Aorta (tissue), 5 donors: Measurements from ENCODE around the gene EVX2. TPM values are rescaled to one million over a fixed set of nuclear protein-coding genes. Genes with fewer than 3 reads are reported as not detected.
A peak's percentile ranks its signal among the peaks of the same experiment; 100 is the strongest.

Experiments
- ATAC-seq: fragments of 200-7000 bp; cut with Tn5 transposase; one replicate; pipeline ENCODE4 v1.9.1; 2022; ENCODE audit warnings: moderate library complexity; ENCODE audit not compliant: low FRiP score
- DNase-seq, 2 donors: peaks; one replicate each; pipeline ENCODE4 v3.0.0-alpha.2; 2020
- H3K27ac ChIP-seq, 2 donors: one replicate each; pipeline ENCODE4 v1.5.1; 2013; ENCODE audit warnings: low read length in 2 of 2, mild to moderate bottlenecking in 2 of 2, moderate library complexity in 2 of 2, control low read depth in 1 of 2, inconsistent platforms in 1 of 2, low read depth in 1 of 2
- H3K27me3 ChIP-seq, 2 donors: one replicate each; pipeline ENCODE4 v1.6.1; 2013; ENCODE audit warnings: control low read depth in 1 of 2, low read length in 1 of 2, mild to moderate bottlenecking in 1 of 2, moderate library complexity in 1 of 2; ENCODE audit not compliant: insufficient read depth in 2 of 2, control insufficient read depth in 1 of 2
- H3K36me3 ChIP-seq, 2 donors: one replicate each; pipeline ENCODE4 v1.6.1; 2013; ENCODE audit warnings: control low read depth in 1 of 2, low read length in 1 of 2, mild to moderate bottlenecking in 1 of 2; ENCODE audit not compliant: insufficient read depth in 2 of 2, control insufficient read depth in 1 of 2
- H3K4me1 ChIP-seq, 2 donors: one replicate each; pipeline ENCODE4 v1.6.1; 2013; ENCODE audit warnings: low read length in 2 of 2, control low read depth in 1 of 2, mild to moderate bottlenecking in 1 of 2, moderate library complexity in 1 of 2; ENCODE audit not compliant: insufficient read depth in 2 of 2, control insufficient read depth in 1 of 2
- H3K4me3 ChIP-seq, 2 donors: one replicate each; pipeline ENCODE4 v1.5.1; 2013; ENCODE audit warnings: low read length in 2 of 2, control low read depth in 1 of 2, mild to moderate bottlenecking in 1 of 2
- H3K9me3 ChIP-seq: one replicate; pipeline ENCODE4 v1.6.1; 2013; ENCODE audit warnings: mild to moderate bottlenecking, low read length; ENCODE audit not compliant: control insufficient read depth
- WGBS, 2 donors: extraction: QIAGEN DNeasy Blood & Tissue Kit; methylation state at CpG; one replicate each; pipeline ENCODE4 v1.1.7; 2013; 5-methylcytosine and 5-hydroxymethylcytosine counted together
- intact Hi-C, 2 donors: fragments of 100-400 bp; cut with DNase I; formaldehyde crosslinking; loops; one replicate each; pipeline versions ENCODE4 v1.14.2 to v1.15.0; 2022
- polyA plus RNA-seq, 2 donors: library from polyadenylated mRNA; stranded (reverse); fragments of 200-250 nt; gene quantifications; one replicate each; pipeline ENCODE4 v1.2.3, GENCODE V29; 2013
- total RNA-seq, 2 donors: library from RNA; stranded (reverse); fragmentation: NEBNext Ultra II Directional; extraction: Animal tissue kit (Norgen Biotek cat#: 25700); gene quantifications; one replicate each; pipeline ENCODE4 v1.2.1, GENCODE V29; 2021
- donor health status: healthy with polysubstance abuse.
- donor health status: Bipolar disorder and iron deficiency.
- donor health status: DM: no; HTN: no; CAD: no.
- donor health status: DM: no; HTN: no; CAD: no.
- donor health status: DM: yes; HTN: yes; CAD: no.

Gene EVX2
- total and polyA plus RNA-seq, 4 donors = not detected

DNA sequence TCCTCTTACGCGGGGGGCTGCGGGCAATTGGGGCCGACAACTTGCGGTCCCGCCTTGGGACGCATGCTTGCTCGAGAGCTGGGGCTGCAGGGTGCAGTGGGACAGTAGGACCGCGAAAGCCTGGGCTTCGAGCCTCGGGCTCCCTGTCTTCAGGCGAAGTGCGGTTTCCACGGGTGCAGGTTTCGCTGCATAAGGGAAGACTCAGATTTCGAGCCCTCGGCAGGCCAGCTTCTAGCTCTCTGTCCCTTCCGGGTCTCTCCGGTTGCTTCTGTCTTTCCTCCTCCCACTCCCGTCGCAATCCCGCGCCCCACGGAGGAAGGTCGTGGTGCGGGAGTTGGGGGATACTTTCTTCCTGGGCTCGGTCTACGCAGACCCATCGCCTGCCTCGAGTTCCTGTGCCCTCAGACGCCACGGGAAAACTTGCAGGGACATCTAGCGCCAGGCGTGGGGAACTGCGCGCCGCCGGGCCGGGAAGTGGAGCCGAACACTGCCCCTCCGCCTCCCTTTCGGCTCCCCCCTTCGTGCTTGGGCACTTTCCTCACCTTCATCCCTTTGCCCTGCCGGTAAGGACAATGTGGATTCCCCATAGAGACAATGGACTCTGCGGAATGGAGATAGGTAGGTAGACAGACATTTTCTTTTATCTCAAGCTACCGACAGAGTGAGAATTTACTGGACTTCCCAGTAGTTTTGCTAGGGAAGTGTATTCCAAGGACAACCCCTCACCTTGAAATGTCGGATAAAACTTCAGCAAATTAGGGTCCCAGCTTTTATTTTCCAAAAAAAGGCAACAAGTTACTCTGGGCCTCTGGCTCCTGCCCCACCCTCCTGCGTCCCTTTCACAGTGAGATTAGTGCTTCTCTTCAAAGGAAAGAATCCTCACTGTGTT, 4.5 kb upstream of the EVX2 start:
- no peak overlapping the region for H3K27ac ChIP-seq

GRCh38 chr2:176087330-176088047, 3.7 kb upstream of the EVX2 start:
- Histone ChIP-seq H3K27me3 (no peaks in the 10 kb centered on the region), H3K4me1 (no peaks in the 10 kb centered on the region), H3K9me3 (peaks cover 2% of the 10 kb centered on the region), H3K36me3 (no peaks in the 10 kb centered on the region), H3K27ac (no peak overlapping the region), H3K4me3 (peak overlapping the region in 1 of 2 donors; percentile 12)
- WGBS, 2 donors = 50 to 54% methylated on average over 29 of the region's 29 CpGs
- intact Hi-C loops = loop anchor here (2.0 to 10.0 kb wide), 4 partner anchors 397 to 1753 kb away; partner anchors contain the start of gene SP9 (in 1 of the 2)
- DNase-seq (no peak), ATAC-seq (no peak)

More for the DNA sequence above, 4.5 kb upstream of the EVX2 start:
- DNase-seq (peak in 1 of 2 donors; percentile 89), ATAC-seq (peak; percentile 86)
- no peaks in the 10 kb centered on the region for H3K4me1 ChIP-seq
- no peaks in the 10 kb centered on the region for H3K27me3 ChIP-seq
- peak overlapping the region in 1 of 2 donors; percentile 12 for H3K4me3 ChIP-seq
- 6 to 8% methylated on average over 48 to 49 of the region's 49 CpGs for WGBS, 2 donors
- no peaks in the 10 kb centered on the region for H3K36me3 ChIP-seq
- intact Hi-C loops = loop anchor here (2.0 to 10.0 kb wide), 4 partner anchors 397 to 1753 kb away; partner anchors contain the start of gene SP9 (in 1 of the 2)
- H3K9me3 ChIP-seq = peaks cover 2% of the 10 kb centered on the region

GRCh38 chr2:176085861-176086771, 2.4 kb upstream of the EVX2 start:
- peaks cover 2% of the 10 kb centered on the region for H3K9me3 ChIP-seq
- no peak for ATAC-seq
- no peaks in the 10 kb centered on the region for H3K4me1 ChIP-seq
- H3K4me3 ChIP-seq = no peak overlapping the region
- intact Hi-C loops = loop anchor here (1.0 to 10.0 kb wide), 4 partner anchors 396 to 1751 kb away; partner anchors contain the start of gene SP9 (in 1 of the 2)
- WGBS, 2 donors = 3 to 5% methylated on average over 45 to 46 of the region's 46 CpGs
- H3K27ac ChIP-seq = no peak overlapping the region
- DNase-seq = peak in 1 of 2 donors; percentile 80
- no peaks in the 10 kb centered on the region for H3K27me3 ChIP-seq
- no peaks in the 10 kb centered on the region for H3K36me3 ChIP-seq

DNA sequence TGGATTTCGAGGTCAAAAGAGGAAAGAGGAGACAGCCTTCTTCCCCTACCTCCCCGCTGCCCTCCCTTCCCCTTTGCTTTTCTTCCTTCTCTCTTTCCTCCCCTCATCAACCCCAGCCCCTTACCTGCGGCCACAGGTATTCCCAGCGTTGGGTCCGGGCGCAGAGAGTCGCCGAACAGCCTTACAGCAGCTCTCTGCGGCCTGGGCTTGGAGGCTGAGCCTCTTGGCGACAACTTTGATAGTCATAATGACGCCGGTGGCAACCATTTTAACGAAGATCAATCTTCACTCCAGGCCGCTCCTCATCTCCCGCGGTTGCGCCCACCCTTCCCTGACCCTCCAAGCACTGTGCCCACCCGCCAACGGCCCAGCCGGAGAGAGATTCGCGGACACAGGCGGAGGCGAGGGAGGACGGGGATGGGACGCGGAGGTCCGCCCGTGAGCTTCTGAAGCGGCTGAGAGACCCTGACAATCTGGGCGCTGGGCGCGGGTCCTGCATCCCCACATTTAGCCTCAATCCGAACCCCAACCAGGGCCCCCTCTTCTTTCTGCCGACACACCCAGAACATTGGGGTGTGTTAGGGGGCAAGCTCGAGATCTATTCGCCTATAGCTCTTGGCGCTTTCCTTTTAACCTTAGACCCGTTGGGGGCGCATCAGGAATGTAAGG, 1.5 kb upstream of the EVX2 start:
- Histone ChIP-seq H3K27me3 (no peaks in the 10 kb centered on the region), H3K9me3 (peaks cover 2% of the 10 kb centered on the region), H3K4me1 (no peaks in the 10 kb centered on the region), H3K36me3 (no peaks in the 10 kb centered on the region), H3K4me3 (no peak overlapping the region), H3K27ac (no peak overlapping the region)
- DNase-seq (no peak), ATAC-seq (no peak)
- 8 to 11% methylated on average over 39 to 40 of the region's 40 CpGs for WGBS, 2 donors
- intact Hi-C loops = loop anchor here (5.0 to 10.0 kb wide), 3 partner anchors 718 to 1750 kb away; partner anchors contain the start of gene SP9 (in 1 of the 2)

GRCh38 chr2:176084611-176085119, 903 bp upstream of the EVX2 start:
- intact Hi-C loops = loop anchor here (5.0 to 10.0 kb wide), 3 partner anchors 717 to 1750 kb away; partner anchors contain the start of gene SP9 (in 1 of the 2)
- Histone ChIP-seq H3K27me3 (no peaks in the 10 kb centered on the region), H3K9me3 (peaks cover 2% of the 10 kb centered on the region), H3K4me1 (no peaks in the 10 kb centered on the region), H3K27ac (no peak overlapping the region), H3K4me3 (no peak overlapping the region), H3K36me3 (no peaks in the 10 kb centered on the region)
- 9 to 10% methylated on average over 24 to 26 of the region's 26 CpGs for WGBS, 2 donors
- DNase-seq (no peak), ATAC-seq (no peak)

- intact Hi-C loops = loop anchor here in 1 of 2 donors (10.0 kb wide), 1 partner anchor 1748 kb away; the partner anchor contains the start of gene SP9
- no peak overlapping the region for H3K27ac ChIP-seq
- H3K4me1 ChIP-seq = no peaks in the 10 kb centered on the region
These were observed 674 bp downstream of the EVX2 start for GRCh38 chr2:176082824-176083751.

DNA sequence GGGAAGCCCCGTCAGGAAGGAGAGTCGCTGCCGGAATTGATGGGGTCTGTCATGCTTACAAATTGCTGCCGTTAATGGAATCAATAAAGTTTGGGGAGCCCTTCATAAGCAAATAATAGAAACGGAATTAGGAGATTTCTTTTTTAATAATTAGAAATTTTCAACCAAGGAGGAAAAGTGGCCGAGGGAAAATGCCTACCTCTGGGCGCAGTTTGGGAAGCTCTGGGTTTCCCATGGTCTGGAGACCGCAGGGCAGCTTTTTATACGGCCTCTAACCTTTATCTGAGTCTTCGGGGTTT, 1.3 kb downstream of the EVX2 start:
- H3K36me3 ChIP-seq = no peaks in the 10 kb centered on the region
- peaks cover 2% of the 10 kb centered on the region for H3K9me3 ChIP-seq
- WGBS, 2 donors = 20 to 21% methylated on average over 10 of the region's 10 CpGs
- no peak overlapping the region for H3K27ac ChIP-seq
- no peak overlapping the region for H3K4me3 ChIP-seq
- no peak for ATAC-seq
- DNase-seq = no peak
- no peaks in the 10 kb centered on the region for H3K27me3 ChIP-seq
- intact Hi-C loops = loop anchor here in 1 of 2 donors (10.0 kb wide), 1 partner anchor 1748 kb away; the partner anchor contains the start of gene SP9
- no peaks in the 10 kb centered on the region for H3K4me1 ChIP-seq

More at GRCh38 chr2:176082824-176083751, 674 bp downstream of the EVX2 start:
- Histone ChIP-seq H3K9me3 (peaks cover 2% of the 10 kb centered on the region), H3K36me3 (no peaks in the 10 kb centered on the region), H3K27me3 (no peaks in the 10 kb centered on the region), H3K4me3 (no peak overlapping the region)
- ATAC-seq = no peak
- DNase-seq = no peak
- whole genome bisulfite sequencing, 2 donors = 9% methylated on average over 66 of the region's 66 CpGs
